ENCODE data around the gene LMCD1.

LMCD1 gene

DNA sequence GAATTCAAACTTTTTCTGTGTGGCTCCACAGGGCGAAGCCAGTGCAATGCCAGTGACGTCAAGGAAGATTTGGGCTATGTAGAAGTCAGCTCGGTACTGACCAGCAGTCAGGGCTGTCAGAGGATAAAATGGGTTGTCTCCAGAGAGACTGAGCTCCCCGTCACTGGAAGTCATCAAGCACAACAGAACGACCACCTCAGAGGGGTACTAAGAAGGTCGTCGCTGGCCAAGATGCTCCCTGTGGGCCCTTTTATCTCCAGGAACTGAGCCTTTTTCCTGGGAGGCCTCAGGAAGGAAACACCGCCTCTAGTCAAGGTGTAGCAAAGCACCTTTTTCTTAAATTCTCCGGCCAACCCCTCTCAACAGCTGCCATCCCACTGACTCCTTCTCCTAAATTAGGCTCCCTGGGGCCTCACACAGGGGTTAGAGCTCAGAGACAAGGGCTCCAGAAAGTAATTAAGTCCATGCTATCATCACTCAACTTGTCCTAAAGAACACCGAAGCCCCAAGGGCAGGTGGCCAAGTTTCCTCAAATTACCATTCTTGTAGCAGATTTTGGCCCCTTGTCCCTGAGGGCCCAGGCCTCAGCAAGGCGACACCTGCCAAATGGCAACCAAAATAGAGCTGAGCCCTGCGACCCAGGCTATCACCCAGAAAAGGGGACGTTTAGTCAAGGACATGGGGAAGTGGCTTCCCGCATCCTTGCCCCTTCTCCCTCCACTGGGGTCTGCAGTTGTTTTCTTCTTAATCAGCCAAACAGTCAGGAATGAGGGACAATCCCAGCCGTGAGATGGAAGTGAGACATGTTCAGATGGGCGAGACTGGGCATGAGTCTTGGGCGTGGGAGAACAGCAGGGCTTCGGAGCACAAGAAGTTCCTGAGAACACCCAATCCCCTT, 94.9 kb downstream of the LMCD1 start:
- no peak for DNase-seq

- no peak for DNase-seq
Observed at GRCh38 chr3:8597219-8597853, 95.7 kb downstream of the LMCD1 start.

DNA sequence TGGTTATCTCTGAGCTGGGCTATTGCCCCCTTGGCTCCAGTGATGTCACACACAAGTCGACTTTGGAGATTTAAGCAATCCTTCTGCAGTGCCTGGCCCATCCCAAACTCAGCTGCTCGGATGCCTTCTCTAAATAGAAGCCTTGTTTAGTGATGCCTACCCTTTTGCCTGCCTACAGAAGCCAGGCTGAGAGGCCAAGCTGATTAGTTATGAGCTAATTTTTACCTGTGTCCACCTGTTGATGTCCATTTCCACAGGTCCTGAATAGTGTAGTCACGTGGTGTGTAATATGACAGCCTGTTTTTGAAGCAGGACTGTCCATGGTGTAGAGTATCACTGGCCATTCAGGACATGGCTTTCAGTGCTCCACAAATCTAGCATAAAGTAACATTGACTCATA, 97.5 kb downstream of the LMCD1 start:
- DNase-seq: no peak

DNA sequence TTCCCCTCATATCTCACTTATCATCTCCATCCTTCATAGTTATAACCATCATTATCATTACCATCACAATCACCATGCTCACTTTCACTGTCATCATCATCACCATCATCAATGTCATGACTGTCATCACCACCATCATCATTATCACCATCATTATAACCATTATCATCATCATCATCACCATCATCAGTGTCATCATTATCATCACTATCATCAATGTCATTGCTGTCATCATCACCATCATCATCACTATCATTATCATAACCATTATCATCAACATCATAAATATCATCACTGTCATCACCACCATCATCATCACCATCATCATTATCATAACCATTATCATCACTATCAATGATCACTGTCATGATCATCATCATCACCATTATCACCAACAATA, 98.8 kb downstream of the LMCD1 start:
- no peak for DNase-seq

GRCh38 chr3:8603115-8603710, 101.6 kb downstream of the LMCD1 start:
- no peak for DNase-seq

GRCh38 chr3:8604006-8604405, 102.4 kb downstream of the LMCD1 start:
- no peak for DNase-seq

DNA sequence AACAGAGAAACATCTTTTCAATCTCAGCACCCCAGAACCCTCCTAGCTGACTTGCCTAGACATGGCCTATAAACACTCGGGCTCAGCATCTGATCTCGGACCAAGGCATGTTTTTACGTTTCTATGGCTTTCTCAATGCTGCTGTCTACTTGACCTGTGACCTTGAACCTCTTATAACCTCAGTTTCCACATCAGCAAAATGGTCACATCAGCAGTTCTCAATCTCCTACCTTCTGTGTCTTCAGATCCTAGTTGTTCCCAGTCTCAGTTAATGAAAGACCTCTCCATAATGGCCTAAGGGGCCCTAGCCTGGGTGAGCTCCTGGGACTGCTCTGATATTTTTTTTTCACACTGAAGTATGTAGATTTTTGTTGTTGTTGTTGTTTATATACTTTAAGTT, 103.4 kb downstream of the LMCD1 start:
- no peak for DNase-seq

DNA sequence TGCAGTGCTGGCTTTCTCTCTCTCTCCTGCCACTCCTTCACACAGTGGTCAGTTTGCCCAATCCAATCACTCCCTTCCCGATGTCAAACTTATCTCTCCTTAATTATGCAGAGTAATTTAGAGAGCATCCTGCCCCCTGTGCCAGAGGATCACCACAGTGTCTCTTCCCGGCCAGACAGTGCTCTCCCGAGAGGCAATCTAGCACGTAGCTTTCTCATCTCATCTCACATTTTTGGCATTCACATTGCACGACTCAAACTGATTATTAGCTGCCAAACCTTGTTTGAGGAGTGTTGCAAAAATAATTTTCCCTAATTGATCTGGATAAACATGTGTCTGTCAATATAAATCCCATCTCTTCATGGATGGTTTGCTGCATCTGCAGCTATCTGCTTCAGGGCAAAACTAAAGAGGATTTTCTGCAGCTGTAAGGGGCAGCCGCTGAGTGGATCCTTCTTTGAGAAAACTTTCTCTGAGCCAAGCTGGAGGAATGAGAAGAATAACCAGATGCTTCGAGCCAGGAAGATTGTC, 105.1 kb downstream of the LMCD1 start:
- DNase-seq: no peak

- DNase-seq: no peak
Observed at GRCh38 chr3:8607234-8608040, 105.8 kb downstream of the LMCD1 start.

- no peak for DNase-seq
Observed at GRCh38 chr3:8608041-8608790, 106.6 kb downstream of the LMCD1 start.

- DNase-seq: no peak
Observed at GRCh38 chr3:8608791-8609467, 107.3 kb downstream of the LMCD1 start.

DNA sequence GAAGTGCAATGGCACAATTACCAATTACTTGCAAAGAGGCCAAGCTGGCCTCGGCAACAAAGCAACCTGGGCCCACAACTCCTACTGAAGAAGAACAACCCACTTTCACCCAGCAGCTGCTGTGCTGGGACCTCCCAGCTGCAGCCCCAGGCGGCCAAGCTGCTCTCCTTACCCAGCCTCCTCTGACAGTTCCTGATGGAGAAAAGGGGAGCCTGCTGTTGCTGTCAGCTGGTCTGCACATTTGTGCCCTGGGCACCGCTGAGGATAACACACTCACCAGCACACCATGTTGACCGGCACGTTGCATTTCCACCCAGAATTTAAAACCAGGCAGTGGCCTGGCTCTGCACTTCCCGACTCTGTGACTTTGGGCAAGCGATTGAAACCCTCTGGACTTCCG, 109.3 kb downstream of the LMCD1 start:
- no peak for DNase-seq

DNA sequence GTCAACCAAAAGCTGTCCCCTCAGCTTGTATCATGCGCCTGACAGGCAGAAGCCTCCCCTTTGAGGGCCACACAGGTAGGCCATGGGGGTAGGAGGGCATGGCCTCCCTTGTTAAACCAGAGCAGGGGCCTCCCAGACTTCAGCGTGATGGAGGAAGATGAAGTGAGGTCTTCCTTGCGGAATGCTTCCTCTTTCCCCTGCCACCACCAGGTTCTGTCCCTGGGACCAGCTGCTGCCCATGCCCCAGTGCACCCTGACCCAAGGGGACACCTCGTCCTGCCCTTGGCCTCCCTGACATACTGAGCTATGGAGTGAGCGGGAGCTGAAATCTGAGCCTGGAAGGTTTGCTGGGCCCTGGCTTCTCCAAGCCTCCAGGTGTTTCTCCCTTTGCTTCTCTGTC, 116.3 kb downstream of the LMCD1 start:
- no peak for DNase-seq

DNA sequence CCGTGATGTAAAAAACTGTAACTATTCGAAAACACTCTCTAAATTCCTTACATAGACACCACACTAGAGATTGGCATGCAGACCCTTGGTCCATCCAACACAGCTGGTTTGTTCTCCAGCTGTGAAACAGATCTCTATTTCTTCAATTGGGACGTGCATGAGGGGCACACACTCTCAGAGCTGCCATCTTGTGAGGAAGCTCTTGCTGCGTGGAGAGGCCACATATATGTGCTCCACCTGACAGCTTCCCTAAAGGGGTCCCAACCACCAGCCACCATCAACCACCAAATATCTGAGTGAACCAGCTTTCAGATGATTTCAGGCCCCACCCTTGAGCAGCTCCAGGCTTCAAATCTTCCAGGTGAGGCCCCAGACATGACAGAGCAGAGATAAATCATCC, 117.3 kb downstream of the LMCD1 start:
- no peak for DNase-seq

GRCh38 chr3:8619548-8619947, 117.9 kb downstream of the LMCD1 start:
- no peak for DNase-seq

- no peak for DNase-seq
Observed at GRCh38 chr3:8621141-8621540, 119.5 kb downstream of the LMCD1 start.

DNA sequence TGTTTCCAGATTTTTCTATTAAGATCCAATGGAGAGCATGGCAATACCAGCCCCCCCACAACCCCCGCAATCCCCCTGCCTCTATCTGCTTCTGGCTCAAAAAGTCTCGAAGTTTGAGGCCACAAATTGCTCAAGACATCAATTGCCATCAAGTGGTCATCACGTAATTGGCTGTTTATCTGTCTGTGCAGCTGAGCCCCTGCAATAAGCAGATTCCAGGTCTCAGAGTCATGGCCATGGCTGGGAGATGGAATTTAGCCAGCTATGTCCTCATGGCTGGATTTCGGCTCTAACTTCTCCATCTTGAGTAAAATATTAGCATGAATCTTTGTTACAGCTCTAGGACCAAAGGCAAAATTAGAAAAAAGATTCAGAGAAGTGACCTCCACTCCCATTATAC, 120.2 kb downstream of the LMCD1 start:
- DNase-seq: no peak

- DNase-seq: peak; percentile 8
Observed at GRCh38 chr3:8622873-8623691, 121.5 kb downstream of the LMCD1 start.

- DNase-seq: no peak
Observed at GRCh38 chr3:8623741-8624140, 122.1 kb downstream of the LMCD1 start.

Measured in NCI-H748 treated with DMSO at 0.1 percent for 48 hours (cell line).